ENCODE data around the gene AFAP1. TPM values are rescaled to one million over a fixed set of nuclear protein-coding genes. Genes with fewer than 3 reads are reported as not detected.

Gene AFAP1
- total RNA-seq, 4 donors from 2014 or later = 8.2 to 55.0 (median 28.9) TPM

GRCh38 chr4:7784131-7784870 is 155.4 kb downstream of the AFAP1 start:
- no peaks in the 10 kb centered on the region for H3K9me3 ChIP-seq
- DNase-seq = no peak
- no peaks in the 10 kb centered on the region for H3K27me3 ChIP-seq
- intact Hi-C loops (cut with DNase I; ENCODE audit: low total_unique reads) = no loop called here
- H3K4me3 ChIP-seq = no peak overlapping the region
- H3K36me3 ChIP-seq = no peaks in the 10 kb centered on the region
- peak overlapping the region in 1 of 2 donors; percentile 18 for H3K27ac ChIP-seq
- peaks cover 8 to 11% of the 10 kb centered on the region in 2 donors for H3K4me1 ChIP-seq
- no peak for TF ChIP-seq POLR2A (IDR thresholded peaks at IDR 0.05)
- TF ChIP-seq CTCF (IDR thresholded peaks at IDR 0.05) = no peak

GRCh38 chr4:7783541-7783940 is 156.1 kb downstream of the AFAP1 start:
- no peak overlapping the region for H3K27ac ChIP-seq
- intact Hi-C loops (cut with DNase I; ENCODE audit: low total_unique reads) = no loop called here
- no peak for DNase-seq
- H3K36me3 ChIP-seq = no peaks in the 10 kb centered on the region
- H3K4me3 ChIP-seq = no peak overlapping the region
- H3K9me3 ChIP-seq = no peaks in the 10 kb centered on the region
- H3K4me1 ChIP-seq = peaks cover 8 to 18% of the 10 kb centered on the region in 2 donors
- no peak for TF ChIP-seq CTCF (IDR thresholded peaks at IDR 0.05)
- TF ChIP-seq POLR2A (IDR thresholded peaks at IDR 0.05) = no peak
- H3K27me3 ChIP-seq = no peaks in the 10 kb centered on the region

GRCh38 chr4:7782783-7783182 is 156.9 kb downstream of the AFAP1 start:
- no peak for DNase-seq
- Histone ChIP-seq H3K4me3 (no peak overlapping the region), H3K4me1 (peaks cover 8 to 19% of the 10 kb centered on the region in 2 donors), H3K36me3 (no peaks in the 10 kb centered on the region), H3K27me3 (no peaks in the 10 kb centered on the region), H3K9me3 (no peaks in the 10 kb centered on the region), H3K27ac (peak overlapping the region; percentile 57 to 66)
- intact Hi-C loops (cut with DNase I; ENCODE audit: low total_unique reads) = no loop called here
- TF ChIP-seq CTCF (IDR thresholded peaks at IDR 0.05) (no peak), POLR2A (IDR thresholded peaks at IDR 0.05) (no peak)

GRCh38 chr4:7781993-7782392 is 157.7 kb downstream of the AFAP1 start:
- H3K4me1 ChIP-seq = peaks cover 8 to 19% of the 10 kb centered on the region in 2 donors
- H3K27me3 ChIP-seq = no peaks in the 10 kb centered on the region
- H3K36me3 ChIP-seq = no peaks in the 10 kb centered on the region
- peak overlapping the region; percentile 57 to 66 for H3K27ac ChIP-seq
- TF ChIP-seq CTCF (IDR thresholded peaks at IDR 0.05) (no peak), POLR2A (IDR thresholded peaks at IDR 0.05) (no peak)
- no peak for DNase-seq
- intact Hi-C loops (cut with DNase I; ENCODE audit: low total_unique reads) = no loop called here
- H3K4me3 ChIP-seq = no peak overlapping the region
- H3K9me3 ChIP-seq = no peaks in the 10 kb centered on the region

GRCh38 chr4:7781366-7781765 is 158.3 kb downstream of the AFAP1 start:
- Histone ChIP-seq H3K4me3 (no peak overlapping the region), H3K27ac (peak overlapping the region; percentile 57 to 66), H3K9me3 (no peaks in the 10 kb centered on the region), H3K27me3 (no peaks in the 10 kb centered on the region), H3K36me3 (no peaks in the 10 kb centered on the region), H3K4me1 (peaks cover 8 to 19% of the 10 kb centered on the region in 2 donors)
- no peak for DNase-seq
- no peak for TF ChIP-seq POLR2A (IDR thresholded peaks at IDR 0.05)
- no peak for TF ChIP-seq CTCF (IDR thresholded peaks at IDR 0.05)
- intact Hi-C loops (cut with DNase I; ENCODE audit: low total_unique reads) = no loop called here

Measured in uterus (tissue), 4 donors.